Heart left ventricle (tissue), 13 donors: ENCODE measurements around the gene ZNF668.

Experiments used
- POLR2A ChIP-seq, 2 donors: fragments of 450-650 bp; IDR thresholded peaks; one replicate each; pipeline ENCODE4 v1.6.1; 2017; ENCODE audit warnings: antibody characterized with exemption in 2 of 2, mild to moderate bottlenecking in 2 of 2, moderate library complexity in 2 of 2
- TF ChIP-seq, protein P1 (sequence below), 12 donors: fragments of 200-600 bp; sonication (generic) in 4 of 12; IDR thresholded peaks; one replicate each; pipeline versions ENCODE4 v1.5.0 to v1.8.0; 2018 to 2022; ENCODE audit warnings: antibody characterized with exemption in 12 of 12, mild to moderate bottlenecking in 5 of 12
- donor health status: ischemic (EF 13 %, LVEDD 7.1; RV severe dilation, severe dysfunction).
- donor health status: DM: no; HTN: yes; CAD: no.
- donor health status: DM: no; HTN: no; CAD: no.
- donor health status: ischemic (EF 25% LVEDD 6.9; RV normal size, moderate dysfunction).
- donor health status: ischemic (EF 25% LVEDD 5.7; RV mildly dilated, moderate dysfunction).
- donor health status: ischemic (EF 35%, LVEDD 5.7; RV mildly dilated, moderate dysfunction).
- donor health status: nonischemic (EF 11% LVEDD 7.7; RV severe dilation, severe dysfunction).
- donor health status: DM: yes; HTN: yes; CAD: no.
- donor health status: PGD.
- donor health status: ischemic (EF 29% LVEDD 5.4; RV normal size, mild dysfunction).
- donor health status: nonischemic (EF 23%, LVEDD 6.1; RV moderate dilation, normal function).

DNA sequence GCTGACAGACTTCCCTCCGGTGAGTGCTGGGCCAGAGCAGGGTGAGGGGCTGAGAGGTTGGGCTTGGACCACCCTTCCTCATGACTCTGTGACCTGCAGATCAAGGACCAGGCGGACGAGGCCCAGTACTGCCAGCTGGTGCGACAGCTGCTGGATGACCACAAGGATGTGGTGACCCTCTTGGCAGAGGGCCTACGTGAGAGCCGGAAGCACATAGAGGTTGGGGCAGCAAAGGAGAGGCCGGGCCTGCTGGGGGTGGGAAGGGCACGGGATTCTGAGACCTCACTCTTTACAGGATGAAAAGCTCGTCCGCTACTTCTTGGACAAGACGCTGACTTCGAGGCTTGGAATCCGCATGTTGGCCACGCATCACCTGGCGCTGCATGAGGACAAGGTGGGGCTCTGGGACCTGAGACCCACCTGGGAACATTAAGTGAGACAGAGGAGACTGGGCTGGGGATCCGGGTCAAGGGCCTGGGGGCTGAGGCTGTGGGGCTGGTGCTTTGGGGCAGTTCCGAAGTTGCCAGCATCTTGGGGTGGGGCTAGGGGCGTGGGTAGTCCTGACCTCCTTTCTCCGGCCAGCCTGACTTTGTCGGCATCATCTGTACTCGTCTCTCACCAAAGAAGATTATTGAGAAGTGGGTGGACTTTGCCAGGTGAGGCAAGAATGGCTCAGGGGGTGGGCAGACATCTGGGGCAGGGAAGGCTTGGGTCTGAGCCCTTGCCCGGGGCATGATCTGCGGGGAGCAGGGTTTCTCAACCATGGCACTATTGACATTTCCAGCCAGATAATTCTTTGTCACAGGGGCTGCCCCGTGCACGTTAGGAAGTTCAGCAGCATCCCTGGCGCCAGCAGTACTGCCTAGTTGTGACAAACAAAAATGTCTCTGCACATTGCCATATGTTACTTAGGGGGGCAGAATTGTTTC lies 36.3 kb upstream of the ZNF668 start:
- TF ChIP-seq, protein P1, sequence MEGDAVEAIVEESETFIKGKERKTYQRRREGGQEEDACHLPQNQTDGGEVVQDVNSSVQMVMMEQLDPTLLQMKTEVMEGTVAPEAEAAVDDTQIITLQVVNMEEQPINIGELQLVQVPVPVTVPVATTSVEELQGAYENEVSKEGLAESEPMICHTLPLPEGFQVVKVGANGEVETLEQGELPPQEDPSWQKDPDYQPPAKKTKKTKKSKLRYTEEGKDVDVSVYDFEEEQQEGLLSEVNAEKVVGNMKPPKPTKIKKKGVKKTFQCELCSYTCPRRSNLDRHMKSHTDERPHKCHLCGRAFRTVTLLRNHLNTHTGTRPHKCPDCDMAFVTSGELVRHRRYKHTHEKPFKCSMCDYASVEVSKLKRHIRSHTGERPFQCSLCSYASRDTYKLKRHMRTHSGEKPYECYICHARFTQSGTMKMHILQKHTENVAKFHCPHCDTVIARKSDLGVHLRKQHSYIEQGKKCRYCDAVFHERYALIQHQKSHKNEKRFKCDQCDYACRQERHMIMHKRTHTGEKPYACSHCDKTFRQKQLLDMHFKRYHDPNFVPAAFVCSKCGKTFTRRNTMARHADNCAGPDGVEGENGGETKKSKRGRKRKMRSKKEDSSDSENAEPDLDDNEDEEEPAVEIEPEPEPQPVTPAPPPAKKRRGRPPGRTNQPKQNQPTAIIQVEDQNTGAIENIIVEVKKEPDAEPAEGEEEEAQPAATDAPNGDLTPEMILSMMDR (IDR thresholded peaks at IDR 0.05), result no peak
- TF ChIP-seq POLR2A (IDR thresholded peaks at IDR 0.05), result no peak
